Vein endothelial cell (primary cell): ENCODE data around the gene SRD5A2. TPM values are rescaled to one million over a fixed set of nuclear protein-coding genes. Genes with fewer than 3 reads are reported as not detected.

ENCODE experiments used
- total RNA-seq: library from RNA; depleted of rRNA; stranded (reverse); fragments of >200 nt; gene quantifications from 2 replicates; pipeline ENCODE4 v1.2.3, GENCODE V29; 2012

SRD5A2 gene, protein sequence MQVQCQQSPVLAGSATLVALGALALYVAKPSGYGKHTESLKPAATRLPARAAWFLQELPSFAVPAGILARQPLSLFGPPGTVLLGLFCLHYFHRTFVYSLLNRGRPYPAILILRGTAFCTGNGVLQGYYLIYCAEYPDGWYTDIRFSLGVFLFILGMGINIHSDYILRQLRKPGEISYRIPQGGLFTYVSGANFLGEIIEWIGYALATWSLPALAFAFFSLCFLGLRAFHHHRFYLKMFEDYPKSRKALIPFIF
- total RNA-seq, result not detected in 2 replicates

DNA sequence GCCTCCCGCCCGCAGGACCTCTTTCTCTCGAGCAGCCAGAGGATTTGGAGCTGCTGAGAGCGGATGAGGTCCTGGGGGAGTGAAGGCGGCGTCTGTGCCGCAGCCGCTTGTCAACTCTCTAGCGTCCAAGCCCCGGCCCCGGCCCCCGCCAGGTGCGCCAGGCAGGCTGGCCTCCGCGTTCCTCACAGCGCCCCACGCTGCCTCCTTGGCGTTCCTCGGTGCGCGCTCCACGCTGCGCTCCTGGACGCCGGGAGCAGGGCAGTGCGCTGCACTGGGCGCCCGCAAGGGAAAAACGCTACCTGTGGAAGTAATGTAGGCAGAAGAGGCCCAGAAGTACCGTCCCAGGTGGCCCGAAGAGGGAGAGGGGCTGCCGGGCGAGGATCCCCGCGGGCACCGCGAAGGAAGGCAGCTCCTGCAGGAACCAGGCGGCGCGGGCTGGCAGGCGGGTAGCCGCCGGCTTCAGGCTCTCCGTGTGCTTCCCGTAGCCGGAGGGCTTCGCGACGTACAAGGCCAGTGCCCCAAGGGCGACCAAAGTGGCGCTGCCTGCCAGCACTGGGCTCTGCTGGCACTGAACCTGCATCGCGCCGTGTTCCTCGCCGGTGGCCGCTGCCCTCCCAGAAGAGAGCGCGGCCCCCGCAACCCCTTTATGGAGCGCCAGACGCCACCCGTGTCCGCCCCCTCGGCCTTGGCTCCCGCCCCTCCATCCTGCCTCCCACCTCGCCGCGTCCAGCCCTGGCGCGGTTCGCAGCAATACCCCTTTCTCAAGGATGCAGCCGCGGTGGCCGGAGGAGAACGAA lies at the start of gene SRD5A2:
Gene SRD5A2 (minus strand): TSS at position 618 of the 797 bp plus-strand sequence. CDS start 38 bp downstream, at position 580.

Other genes starting within 250 kb of the SRD5A2 start
- gene XDH, start 166.2 kb downstream of the SRD5A2 start, total RNA-seq, result not detected in 2 replicates